ENCODE measurements around the gene CHURC1. TPM values are rescaled to one million over a fixed set of nuclear protein-coding genes. Genes with fewer than 3 reads are reported as not detected.

CHURC1 gene
- total and polyA plus RNA-seq, 2 experiments from 2014 or later = 42.0 to 218 TPM

DNA sequence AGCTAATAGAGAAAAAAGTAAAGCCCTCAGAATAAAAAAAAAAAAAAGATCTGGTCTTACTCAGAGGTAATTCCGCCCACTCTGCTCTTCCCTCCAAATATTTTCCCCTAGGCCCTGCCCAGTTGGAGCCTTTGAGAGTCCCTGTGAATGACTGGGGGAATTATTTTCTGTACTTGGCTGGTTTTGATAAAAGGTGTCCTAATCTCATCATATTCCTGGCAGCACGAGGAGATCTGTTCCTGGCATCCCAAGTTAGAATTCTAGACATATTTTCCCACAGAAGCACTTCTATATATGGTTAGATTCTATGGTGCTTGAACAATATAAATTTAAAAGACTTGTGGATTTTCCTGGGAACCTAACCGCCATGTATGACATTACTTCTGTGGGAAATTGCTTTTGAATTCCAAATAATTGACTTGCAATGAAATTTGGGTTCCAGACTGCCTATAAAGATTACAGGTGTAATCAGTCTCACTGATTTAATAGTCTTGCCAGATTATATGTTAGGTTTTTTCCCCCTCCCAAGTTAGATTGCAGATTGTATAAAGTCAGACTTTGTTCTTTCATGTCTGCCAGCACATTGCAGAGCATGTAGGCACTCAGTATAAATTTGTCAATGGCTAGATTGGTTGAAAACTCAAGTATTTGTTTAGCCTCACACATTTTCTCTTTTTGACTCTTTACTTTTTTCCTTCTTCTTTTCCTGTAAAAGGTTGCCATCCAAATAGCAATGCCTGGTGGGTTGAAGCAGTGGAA, 16.0 kb downstream of the CHURC1 start (continued):
- TF ChIP-seq REST (IDR thresholded peaks at IDR 0.05; ENCODE audit: unreplicated experiment) (no peak), POLR2AphosphoS5 (IDR thresholded peaks at IDR 0.05; ENCODE audit: low read depth) (no peak), EZH2 (IDR thresholded peaks at IDR 0.05; ENCODE audit: low read depth, unreplicated experiment) (no peak), ZNF462 (CRISPR knock-in tag; IDR thresholded peaks at IDR 0.05) (no peak)

GRCh38 chr14:64931123-64931522, 16.9 kb downstream of the CHURC1 start:
- TF ChIP-seq REST (IDR thresholded peaks at IDR 0.05; ENCODE audit: unreplicated experiment) (no peak), ZNF331 (CRISPR knock-in tag; IDR thresholded peaks at IDR 0.05; ENCODE audit: low read depth) (no peak)
- peaks cover 27% of the 10 kb centered on the region for H3K36me3 ChIP-seq (ENCODE audit: insufficient read depth)
- H3K9me2 ChIP-seq (ENCODE audit: insufficient read depth) = no peaks in the 10 kb centered on the region
- peaks cover 1% of the 10 kb centered on the region for H3K27me3 Mint-ChIP-seq (ENCODE audit: insufficient read depth, low read depth, poor library complexity)
- H3K4me3 ChIP-seq = no peak overlapping the region
- no peaks in the 10 kb centered on the region for H3K4me1 ChIP-seq (ENCODE audit: insufficient read depth)
- H3K36me3 Mint-ChIP-seq (ENCODE audit: low read depth) = peaks cover 13% of the 10 kb centered on the region; the same call in 2 of the 3 replicates
- H3K79me2 ChIP-seq (replicated peaks; ENCODE audit: insufficient read depth) = no peaks in the 10 kb centered on the region
- H3K4me2 ChIP-seq = no peak overlapping the region
- H3F3A ChIP-seq (replicated peaks; ENCODE audit: low read depth) = peaks cover 3% of the 10 kb centered on the region; the same call in 1 of the 2 replicates
- H3K27ac ChIP-seq (ENCODE audit: low read depth) = no peak overlapping the region
- H3K27me3 ChIP-seq (ENCODE audit: insufficient read depth) = no peaks in the 10 kb centered on the region
- H3K9me3 Mint-ChIP-seq = no peaks in the 10 kb centered on the region
- ATAC-seq (no peak), DNase-seq (ENCODE audit: low spot score) (no peak)
- H4K20me1 ChIP-seq (replicated peaks; ENCODE audit: insufficient read depth) = no peaks in the 10 kb centered on the region
- no peak overlapping the region for H2AFZ ChIP-seq
- H3K4me3 Mint-ChIP-seq = no peak overlapping the region
- no peaks in the 10 kb centered on the region for H3K4me1 Mint-ChIP-seq
- H3K27ac Mint-ChIP-seq = no peak overlapping the region
